Suprapubic skin (tissue), 4 donors: ENCODE results near the gene BRIP1. TPM values are rescaled to one million over a fixed set of nuclear protein-coding genes. Genes with fewer than 3 reads are reported as not detected.
"Not testable (repeated sequence)": the region's sequence is repeated elsewhere in the genome, so short reads cannot be mapped to it uniquely, and the experiment has no call there.

ENCODE experiments used
- DNase-seq, 2 donors: peaks; one replicate each; pipeline ENCODE4 v3.0.0-alpha.2; 2019; ENCODE audit warnings: low spot score in 2 of 2
- H3K27ac ChIP-seq: fragments of 200-600 bp; sonication (generic); one replicate; pipeline ENCODE4 v1.5.1; 2019
- H3K27me3 ChIP-seq: fragments of 200-600 bp; sonication (generic); one replicate; pipeline ENCODE4 v1.5.1; 2019
- H3K36me3 ChIP-seq: fragments of 200-600 bp; sonication (generic); one replicate; pipeline ENCODE4 v1.5.1; 2019
- H3K4me1 ChIP-seq: fragments of 200-600 bp; sonication (generic); one replicate; pipeline ENCODE4 v1.5.1; 2019
- H3K4me3 ChIP-seq: fragments of 200-600 bp; sonication (generic); one replicate; pipeline ENCODE4 v1.5.1; 2019; ENCODE audit warnings: mild to moderate bottlenecking
- H3K9me3 ChIP-seq: fragments of 200-600 bp; sonication (generic); one replicate; pipeline ENCODE4 v1.5.1; 2019
- EP300 ChIP-seq: sonication (generic); formaldehyde crosslinking; IDR thresholded peaks from one replicate; pipeline ENCODE4 v1.6.1; 2017; ENCODE audit warnings: antibody characterized with exemption
- POLR2A ChIP-seq, 2 donors: fragments of 450-650 bp; IDR thresholded peaks; one replicate each; pipeline ENCODE4 v1.6.1; 2017; ENCODE audit warnings: antibody characterized with exemption in 2 of 2, mild to moderate bottlenecking in 2 of 2, moderate library complexity in 2 of 2
- POLR2AphosphoS5 ChIP-seq, 3 donors: sonication (generic); formaldehyde crosslinking; IDR thresholded peaks; one replicate each; pipeline ENCODE4 v1.6.1; 2017; ENCODE audit warnings: antibody characterized with exemption in 3 of 3
- WGBS: methylation state at CpG from one replicate; pipeline ENCODE4 v1.1.5; 2018; 5-methylcytosine and 5-hydroxymethylcytosine counted together
- total RNA-seq, 4 donors: library from RNA; depleted of rRNA; stranded (reverse); fragments of >200 nt; gene quantifications; one replicate each; pipeline ENCODE4 v1.1.0, GENCODE V29; 2016
- TF ChIP-seq, protein P1 (sequence below), 2 donors: fragments of 200-600 bp in 1 of 2; fragments of 450-650 bp in 1 of 2; sonication (generic) in 1 of 2; IDR thresholded peaks; one replicate each; pipeline ENCODE4 v1.5.1; 2016 to 2019; ENCODE audit warnings: antibody characterized with exemption in 2 of 2, mild to moderate bottlenecking in 1 of 2, moderate library complexity in 1 of 2

Gene BRIP1
- total RNA-seq, 4 donors from 2014 or later, result 0.60 to 5.1 (median 1.8) TPM

DNA sequence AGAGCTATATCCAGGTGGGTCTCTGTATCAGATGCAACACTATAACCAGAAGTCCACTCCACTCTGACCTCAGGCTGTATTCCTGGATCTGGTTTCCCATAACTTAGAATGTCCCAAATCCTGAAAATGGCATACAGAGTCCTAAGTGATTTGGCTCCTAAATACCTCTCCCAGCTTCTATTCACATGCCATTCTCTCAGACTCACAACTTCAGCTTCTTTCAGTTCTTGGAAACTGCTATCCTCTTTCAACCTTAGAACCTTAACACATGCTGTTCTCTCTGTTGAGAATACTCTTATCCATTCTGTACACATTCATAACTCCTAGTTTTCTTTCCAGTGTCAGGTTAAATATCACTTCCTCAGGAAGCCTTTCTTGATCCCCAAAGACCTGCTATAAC lies 132.0 kb downstream of the BRIP1 start:
- H3K4me1 ChIP-seq, result no peaks in the 10 kb centered on the region
- no peaks in the 10 kb centered on the region for H3K27me3 ChIP-seq
- H3K9me3 ChIP-seq, result no peaks in the 10 kb centered on the region
- no peak overlapping the region for H3K27ac ChIP-seq
- no peak overlapping the region for H3K4me3 ChIP-seq
- TF ChIP-seq POLR2AphosphoS5 (IDR thresholded peaks at IDR 0.05) (no peak), EP300 (no peak), POLR2A (IDR thresholded peaks at IDR 0.05) (no peak)
- TF ChIP-seq, protein P1, sequence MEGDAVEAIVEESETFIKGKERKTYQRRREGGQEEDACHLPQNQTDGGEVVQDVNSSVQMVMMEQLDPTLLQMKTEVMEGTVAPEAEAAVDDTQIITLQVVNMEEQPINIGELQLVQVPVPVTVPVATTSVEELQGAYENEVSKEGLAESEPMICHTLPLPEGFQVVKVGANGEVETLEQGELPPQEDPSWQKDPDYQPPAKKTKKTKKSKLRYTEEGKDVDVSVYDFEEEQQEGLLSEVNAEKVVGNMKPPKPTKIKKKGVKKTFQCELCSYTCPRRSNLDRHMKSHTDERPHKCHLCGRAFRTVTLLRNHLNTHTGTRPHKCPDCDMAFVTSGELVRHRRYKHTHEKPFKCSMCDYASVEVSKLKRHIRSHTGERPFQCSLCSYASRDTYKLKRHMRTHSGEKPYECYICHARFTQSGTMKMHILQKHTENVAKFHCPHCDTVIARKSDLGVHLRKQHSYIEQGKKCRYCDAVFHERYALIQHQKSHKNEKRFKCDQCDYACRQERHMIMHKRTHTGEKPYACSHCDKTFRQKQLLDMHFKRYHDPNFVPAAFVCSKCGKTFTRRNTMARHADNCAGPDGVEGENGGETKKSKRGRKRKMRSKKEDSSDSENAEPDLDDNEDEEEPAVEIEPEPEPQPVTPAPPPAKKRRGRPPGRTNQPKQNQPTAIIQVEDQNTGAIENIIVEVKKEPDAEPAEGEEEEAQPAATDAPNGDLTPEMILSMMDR (IDR thresholded peaks at IDR 0.05), result no peak
- no peaks in the 10 kb centered on the region for H3K36me3 ChIP-seq
- no peak for DNase-seq

DNA sequence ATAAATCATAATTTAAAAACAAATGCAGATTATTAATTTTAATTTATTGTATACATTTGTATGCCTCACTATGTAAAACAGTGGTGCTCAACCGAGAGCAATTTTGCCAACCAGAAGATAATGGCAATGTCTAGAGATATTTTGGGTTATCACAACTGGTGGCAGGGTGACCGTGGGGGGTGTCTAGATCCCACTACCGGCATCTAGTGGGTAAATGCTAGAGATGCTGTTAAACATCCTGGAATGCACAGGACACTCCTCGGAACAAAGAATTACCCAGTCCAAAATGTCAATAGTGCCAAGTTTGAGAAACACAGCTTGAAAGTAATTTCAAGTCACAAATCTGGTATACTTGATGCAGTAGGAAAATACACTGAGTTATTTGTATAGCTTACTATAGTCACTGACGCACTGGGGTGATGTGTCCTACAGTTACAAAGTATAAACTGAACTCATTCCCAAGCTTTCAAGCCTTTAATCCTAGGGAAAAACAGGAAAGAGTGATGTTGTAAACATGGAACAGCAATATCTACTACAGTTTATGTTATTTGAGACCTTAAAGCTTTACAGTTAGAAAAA lies 133.5 kb downstream of the BRIP1 start:
- DNase-seq, result no peak
- Histone ChIP-seq H3K36me3 (no peaks in the 10 kb centered on the region), H3K4me3 (no peak overlapping the region), H3K9me3 (no peaks in the 10 kb centered on the region), H3K4me1 (no peaks in the 10 kb centered on the region), H3K27ac (no peak overlapping the region), H3K27me3 (no peaks in the 10 kb centered on the region)
- TF ChIP-seq, protein P1 (IDR thresholded peaks at IDR 0.05), result no peak
- TF ChIP-seq EP300 (no peak), POLR2A (IDR thresholded peaks at IDR 0.05) (no peak), POLR2AphosphoS5 (IDR thresholded peaks at IDR 0.05) (no peak)
- 87% methylated on average over 5 of the region's 5 CpGs for WGBS

DNA sequence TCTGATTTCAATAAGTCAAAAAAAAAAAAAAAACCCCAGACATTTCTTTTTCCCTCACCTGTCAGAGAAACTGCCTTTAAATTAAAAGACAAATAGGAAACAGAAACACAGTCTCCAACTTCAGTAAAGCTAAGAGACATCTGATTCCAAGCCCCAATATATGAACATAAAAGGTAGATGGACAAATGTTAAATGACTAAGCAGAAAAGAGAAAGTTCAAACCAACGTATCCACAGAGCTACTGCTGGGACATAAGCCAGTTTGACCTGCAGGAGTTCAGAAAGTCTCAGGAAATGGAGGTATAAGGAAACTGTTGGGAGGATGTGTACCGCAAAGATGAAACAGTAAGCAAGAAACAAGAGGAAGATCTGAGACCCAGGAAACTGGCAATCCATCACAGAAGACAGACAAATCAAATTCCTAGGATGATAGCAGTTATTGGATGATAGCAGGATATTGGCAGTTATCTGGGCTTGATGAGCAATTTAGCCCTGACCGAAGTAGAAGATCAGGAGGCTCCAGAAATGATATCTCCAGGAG lies 135.0 kb downstream of the BRIP1 start:
- Histone ChIP-seq H3K36me3 (no peaks in the 10 kb centered on the region), H3K27ac (no peak overlapping the region), H3K27me3 (no peaks in the 10 kb centered on the region), H3K4me1 (no peaks in the 10 kb centered on the region), H3K9me3 (no peaks in the 10 kb centered on the region), H3K4me3 (no peak overlapping the region)
- WGBS, result 79% methylated on average over 3 of the region's 3 CpGs
- DNase-seq, result no peak
- TF ChIP-seq POLR2AphosphoS5 (IDR thresholded peaks at IDR 0.05) (no peak), POLR2A (IDR thresholded peaks at IDR 0.05) (no peak), EP300 (no peak)
- TF ChIP-seq, protein P1 (IDR thresholded peaks at IDR 0.05), result no peak

DNA sequence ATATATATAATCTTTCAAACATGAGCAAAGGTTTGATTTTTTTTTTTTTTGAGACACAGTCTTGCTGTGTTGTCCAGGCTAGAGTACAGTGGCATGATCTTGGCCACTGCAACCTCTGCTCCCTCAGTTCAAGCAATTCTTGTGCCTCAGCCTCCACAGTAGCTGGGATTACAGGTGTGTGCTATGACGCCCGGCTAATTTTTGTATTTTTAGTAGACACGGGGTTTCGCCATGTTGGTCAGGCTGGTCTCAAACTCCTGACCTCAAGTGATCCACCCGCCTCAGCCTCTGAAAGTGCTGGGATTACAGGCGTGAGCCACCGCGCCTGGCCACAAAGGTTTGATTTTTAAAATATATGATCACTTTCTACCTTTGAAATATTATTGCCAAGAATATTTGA lies 135.5 kb downstream of the BRIP1 start:
- WGBS, result 95% methylated on average over 8 of the region's 8 CpGs
- not testable (repeated sequence) for H3K27ac ChIP-seq, H3K9me3 ChIP-seq, DNase-seq, H3K36me3 ChIP-seq, H3K27me3 ChIP-seq, H3K4me3 ChIP-seq, H3K4me1 ChIP-seq

DNA sequence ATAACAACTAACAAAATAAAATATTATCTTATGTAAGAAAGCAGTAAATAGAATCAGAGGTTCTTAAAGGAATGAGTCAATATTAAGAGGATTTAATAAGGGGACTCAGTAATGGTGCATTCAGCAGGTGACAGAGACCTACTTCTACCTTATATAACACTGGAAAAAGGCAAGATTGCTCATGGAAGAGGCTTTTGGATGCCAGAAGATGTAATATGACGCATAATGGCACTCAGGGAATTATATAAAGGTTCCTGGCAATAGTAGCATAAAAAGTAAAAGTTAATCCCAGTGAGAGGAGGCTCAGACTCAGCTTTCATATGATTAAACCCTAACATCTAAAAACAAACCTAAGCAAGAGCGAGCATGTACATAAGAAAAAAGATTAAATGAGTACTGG lies 136.4 kb downstream of the BRIP1 start:
- Histone ChIP-seq H3K4me1 (no peaks in the 10 kb centered on the region), H3K36me3 (no peaks in the 10 kb centered on the region), H3K27me3 (no peaks in the 10 kb centered on the region), H3K27ac (no peak overlapping the region), H3K4me3 (no peak overlapping the region), H3K9me3 (no peaks in the 10 kb centered on the region)
- WGBS, result 97% methylated on average over 2 of the region's 2 CpGs
- DNase-seq, result no peak
- no peak for TF ChIP-seq POLR2A (IDR thresholded peaks at IDR 0.05)
- TF ChIP-seq EP300, result no peak
- TF ChIP-seq, protein P1 (IDR thresholded peaks at IDR 0.05), result no peak
- no peak for TF ChIP-seq POLR2AphosphoS5 (IDR thresholded peaks at IDR 0.05)

DNA sequence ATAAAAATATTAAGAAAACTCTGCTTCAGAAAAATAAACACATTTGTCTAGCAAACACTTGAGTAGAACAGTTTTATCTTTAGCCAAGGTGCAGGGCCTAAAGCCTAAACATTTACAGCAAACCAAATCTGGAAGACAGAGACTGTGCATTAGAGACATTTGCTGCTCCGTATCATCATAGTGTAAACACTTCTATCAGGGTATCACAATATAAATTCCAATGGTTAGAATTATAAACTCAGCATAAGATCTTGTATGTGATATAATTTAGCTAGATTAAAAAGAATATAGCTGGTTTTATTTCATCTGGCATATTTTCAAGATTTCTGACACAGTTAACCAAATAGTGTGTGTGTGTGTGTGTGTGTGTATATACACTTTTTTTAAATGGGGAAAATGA lies 138.6 kb downstream of the BRIP1 start:
- no peaks in the 10 kb centered on the region for H3K9me3 ChIP-seq
- 100% methylated on average over 1 of the region's 1 CpG for WGBS
- no peak for DNase-seq
- TF ChIP-seq POLR2AphosphoS5 (IDR thresholded peaks at IDR 0.05) (no peak), EP300 (no peak), POLR2A (IDR thresholded peaks at IDR 0.05) (no peak)
- TF ChIP-seq, protein P1 (IDR thresholded peaks at IDR 0.05), result no peak
- H3K36me3 ChIP-seq, result no peaks in the 10 kb centered on the region
- H3K4me3 ChIP-seq, result no peak overlapping the region
- H3K27ac ChIP-seq, result no peak overlapping the region
- H3K27me3 ChIP-seq, result no peaks in the 10 kb centered on the region
- H3K4me1 ChIP-seq, result no peaks in the 10 kb centered on the region
